Activated T-helper 17 cell treated with anti-CD3 and anti-CD28 coated beads, Interleukin-2, amount 50 U/mL, for 72 hours (primary cell): ENCODE results near the gene PCGF6. TPM values are rescaled to one million over a fixed set of nuclear protein-coding genes. Genes with fewer than 3 reads are reported as not detected.
"Not testable (repeated sequence)": the region's sequence is repeated elsewhere in the genome, so short reads cannot be mapped to it uniquely, and the experiment has no call there.

Experiments used
- ATAC-seq: fragments of 150-1000 bp; cut with Tn5 transposase; replicated peaks from 2 replicates; pipeline ENCODE4 v1.10.0; 2021; ENCODE audit warnings: mild to moderate bottlenecking, moderate library complexity
- H3K27ac Mint-ChIP-seq: one replicate; pipeline ENCODE4 v1.8.0; 2022; ENCODE audit warnings: mixed read lengths
- H3K27me3 Mint-ChIP-seq: one replicate; pipeline ENCODE4 v1.8.0; 2022; ENCODE audit warnings: mixed read lengths
- H3K36me3 Mint-ChIP-seq: one replicate; pipeline ENCODE4 v1.8.0; 2022; ENCODE audit warnings: low read depth, mild to moderate bottlenecking, mixed read lengths
- H3K4me1 Mint-ChIP-seq: one replicate; pipeline ENCODE4 v1.8.0; 2022; ENCODE audit warnings: mixed read lengths
- H3K4me3 Mint-ChIP-seq: one replicate; pipeline ENCODE4 v1.8.0; 2022; ENCODE audit warnings: mild to moderate bottlenecking, mixed read lengths
- H3K9me3 Mint-ChIP-seq: one replicate; pipeline ENCODE4 v1.8.0; 2022; ENCODE audit warnings: mixed read lengths
- total RNA-seq, 2 donors: library from RNA; stranded (reverse); gene quantifications; one replicate each; pipeline ENCODE4 v1.2.3, GENCODE V29; 2022

The PCGF6 gene
- total RNA-seq, 2 donors from 2014 or later = 11.3 to 14.2 TPM

DNA sequence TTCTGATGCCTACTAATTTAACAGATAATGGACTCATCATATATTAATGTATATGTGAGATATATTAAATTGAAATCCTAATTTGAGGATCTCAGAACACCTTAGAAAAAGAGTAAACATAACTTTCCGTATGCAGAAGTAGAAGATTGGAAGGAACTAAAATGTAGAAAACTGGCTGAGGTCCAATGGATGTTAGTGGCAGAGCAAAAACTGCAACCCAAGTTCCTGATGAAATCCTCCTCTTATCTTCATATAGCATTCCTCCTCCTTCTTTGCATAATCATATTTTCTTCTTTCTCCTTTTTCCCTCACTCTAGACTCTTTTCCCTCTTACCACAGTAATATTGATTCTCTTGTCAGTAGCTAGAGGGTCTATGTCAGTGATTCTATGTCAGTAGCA lies 68.0 kb downstream of the PCGF6 start:
- no peak for ATAC-seq
- Mint-ChIP-seq H3K4me3 (no peak overlapping the region), H3K4me1 (no peaks in the 10 kb centered on the region), H3K27ac (no peak overlapping the region), H3K9me3 (no peaks in the 10 kb centered on the region), H3K27me3 (peaks cover 54% of the 10 kb centered on the region), H3K36me3 (peaks cover 7% of the 10 kb centered on the region)

DNA sequence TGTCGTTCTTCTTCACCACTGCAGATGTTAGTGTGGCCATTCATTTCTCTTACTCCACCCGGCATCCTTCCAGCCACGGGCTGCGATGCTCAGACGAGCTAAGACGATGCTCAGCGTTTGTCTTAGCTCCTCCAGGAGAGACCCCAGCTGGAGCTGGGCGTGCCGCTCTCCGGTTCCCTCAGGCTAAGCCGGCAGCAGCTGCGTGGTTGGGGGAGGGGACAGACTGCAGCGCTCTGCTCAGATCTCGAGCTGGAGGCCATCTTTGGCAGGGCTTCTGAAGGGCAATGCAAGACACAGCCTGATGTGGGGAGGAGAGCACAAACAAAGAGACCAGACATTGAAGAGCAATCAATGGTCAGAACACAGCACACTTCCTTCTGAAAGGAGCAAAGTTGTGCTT lies 69.2 kb downstream of the PCGF6 start:
- no peak overlapping the region for H3K27ac Mint-ChIP-seq
- peaks cover 50% of the 10 kb centered on the region for H3K27me3 Mint-ChIP-seq
- H3K4me3 Mint-ChIP-seq = no peak overlapping the region
- peaks cover 7% of the 10 kb centered on the region for H3K36me3 Mint-ChIP-seq
- ATAC-seq = no peak
- no peaks in the 10 kb centered on the region for H3K9me3 Mint-ChIP-seq
- H3K4me1 Mint-ChIP-seq = no peaks in the 10 kb centered on the region

DNA sequence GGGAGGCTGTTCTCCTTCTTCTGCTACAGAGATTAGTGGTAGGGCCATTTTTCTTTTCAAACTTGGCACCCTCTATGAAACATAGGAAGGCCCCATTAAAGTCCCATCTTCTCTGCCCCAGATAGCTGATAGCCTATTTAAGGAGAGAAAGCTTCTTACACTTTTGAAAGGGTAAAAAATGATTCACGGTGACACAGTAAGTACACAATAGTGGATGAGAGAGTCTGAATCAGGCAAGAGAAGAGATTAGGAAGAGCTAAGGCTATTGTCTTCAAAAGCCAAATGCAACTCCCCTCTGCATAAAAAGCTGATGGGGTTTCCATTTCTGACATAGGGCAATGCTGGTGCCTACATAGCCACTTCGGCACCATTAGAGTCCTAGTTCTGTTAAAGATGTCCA lies 70.4 kb downstream of the PCGF6 start:
- no peak overlapping the region for H3K4me3 Mint-ChIP-seq
- no peak for ATAC-seq
- peaks cover 54% of the 10 kb centered on the region for H3K27me3 Mint-ChIP-seq
- no peaks in the 10 kb centered on the region for H3K4me1 Mint-ChIP-seq
- H3K27ac Mint-ChIP-seq = no peak overlapping the region
- peaks cover 7% of the 10 kb centered on the region for H3K36me3 Mint-ChIP-seq
- no peaks in the 10 kb centered on the region for H3K9me3 Mint-ChIP-seq

DNA sequence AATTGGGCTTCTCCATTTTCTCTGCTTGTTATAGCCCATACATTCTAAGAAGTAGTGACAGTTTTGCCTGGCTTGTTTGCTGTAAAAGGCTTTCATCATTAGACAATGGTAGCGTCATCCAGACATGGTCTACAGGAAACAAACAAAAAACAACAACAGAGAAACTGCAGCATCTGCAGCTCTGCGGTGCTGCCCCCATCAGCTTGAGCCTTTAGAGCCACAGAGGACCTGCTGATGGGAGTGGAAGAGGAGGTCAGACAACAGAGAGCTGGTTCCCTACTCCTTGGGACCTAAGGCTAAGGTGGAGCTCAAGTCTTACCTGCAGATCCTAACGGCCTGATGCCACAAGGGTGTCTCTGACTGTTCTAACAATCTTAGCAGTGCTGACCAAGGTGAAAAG lies 70.9 kb downstream of the PCGF6 start:
- Mint-ChIP-seq H3K9me3 (no peaks in the 10 kb centered on the region), H3K4me3 (no peak overlapping the region), H3K27me3 (peaks cover 58% of the 10 kb centered on the region), H3K27ac (no peak overlapping the region), H3K4me1 (no peaks in the 10 kb centered on the region), H3K36me3 (peaks cover 7% of the 10 kb centered on the region)
- no peak for ATAC-seq

DNA sequence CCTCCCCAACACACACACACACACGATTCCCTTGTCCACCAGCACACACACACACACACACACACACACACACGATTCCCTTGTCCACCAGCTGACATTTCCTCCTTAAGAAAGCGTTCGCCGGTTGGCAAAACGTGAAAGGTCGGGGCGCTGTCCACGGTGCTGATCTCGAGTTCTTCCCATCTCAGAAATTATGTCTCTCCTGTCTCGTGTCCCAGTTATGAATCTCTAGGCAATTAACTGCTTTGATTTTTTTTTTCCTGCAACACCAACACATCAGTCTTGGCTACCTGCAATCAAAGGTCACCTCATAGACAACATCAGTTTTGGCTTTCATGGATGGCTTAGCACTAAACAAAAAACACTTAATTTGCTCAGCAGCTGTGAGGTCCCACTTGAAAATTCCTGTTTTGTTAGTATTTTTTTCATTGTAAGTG lies 72.1 kb downstream of the PCGF6 start:
- H3K36me3 Mint-ChIP-seq = peaks cover 7% of the 10 kb centered on the region
- H3K27me3 Mint-ChIP-seq = peaks cover 54% of the 10 kb centered on the region
- H3K4me1 Mint-ChIP-seq = no peaks in the 10 kb centered on the region
- H3K27ac Mint-ChIP-seq = no peak overlapping the region
- no peaks in the 10 kb centered on the region for H3K9me3 Mint-ChIP-seq
- peak overlapping the region; percentile 28 for H3K4me3 Mint-ChIP-seq
- ATAC-seq = no peak

DNA sequence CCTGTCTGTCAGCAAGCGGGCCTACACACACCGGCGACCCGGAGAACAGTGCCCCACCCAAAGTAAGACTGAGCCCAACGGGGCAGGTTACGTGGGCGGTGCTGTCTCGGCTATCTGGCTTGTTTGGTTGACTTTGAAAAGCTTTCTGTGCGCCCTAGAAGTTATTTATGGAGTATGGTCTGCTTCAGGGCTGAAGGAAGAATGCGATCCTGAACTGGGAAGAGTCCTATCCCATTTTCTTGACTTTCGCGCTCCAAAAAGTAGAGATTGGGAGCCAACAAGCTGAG lies 72.5 kb downstream of the PCGF6 start:
- no peaks in the 10 kb centered on the region for H3K4me1 Mint-ChIP-seq
- H3K4me3 Mint-ChIP-seq = peak overlapping the region; percentile 28
- peaks cover 54% of the 10 kb centered on the region for H3K27me3 Mint-ChIP-seq
- peaks cover 7% of the 10 kb centered on the region for H3K36me3 Mint-ChIP-seq
- H3K9me3 Mint-ChIP-seq = no peaks in the 10 kb centered on the region
- no peak overlapping the region for H3K27ac Mint-ChIP-seq
- no peak for ATAC-seq

DNA sequence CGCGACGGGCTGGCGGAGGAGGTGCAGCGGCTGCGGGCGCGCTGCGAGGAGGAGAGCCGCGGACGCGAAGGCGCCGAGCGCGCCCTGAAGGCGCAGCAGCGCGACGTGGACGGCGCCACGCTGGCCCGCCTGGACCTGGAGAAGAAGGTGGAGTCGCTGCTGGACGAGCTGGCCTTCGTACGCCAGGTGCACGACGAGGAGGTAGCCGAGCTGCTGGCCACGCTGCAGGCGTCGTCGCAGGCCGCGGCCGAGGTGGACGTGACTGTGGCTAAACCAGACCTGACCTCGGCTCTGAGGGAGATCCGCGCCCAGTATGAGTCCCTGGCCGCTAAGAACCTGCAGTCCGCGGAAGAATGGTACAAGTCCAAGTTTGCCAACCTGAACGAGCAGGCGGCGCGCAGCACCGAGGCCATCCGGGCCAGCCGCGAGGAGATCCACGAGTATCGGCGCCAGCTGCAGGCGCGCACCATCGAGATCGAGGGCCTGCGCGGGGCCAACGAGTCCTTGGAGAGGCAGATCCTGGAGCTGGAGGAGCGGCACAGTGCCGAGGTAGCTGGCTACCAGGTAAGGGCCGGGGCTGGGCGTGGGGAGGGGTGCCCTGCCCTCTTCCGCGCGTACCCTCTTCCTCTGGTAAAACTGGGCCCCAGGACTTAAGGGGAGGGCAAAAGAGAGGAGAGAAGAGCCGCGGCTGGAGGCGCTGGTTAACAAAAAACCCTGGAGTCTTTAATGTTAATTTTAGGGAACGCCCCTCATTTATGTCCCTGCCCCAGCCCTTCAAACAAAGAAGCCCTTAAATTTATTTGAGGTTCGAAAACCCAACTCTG lies 73.0 kb downstream of the PCGF6 start:
- peaks cover 7% of the 10 kb centered on the region for H3K36me3 Mint-ChIP-seq
- peaks cover 51% of the 10 kb centered on the region for H3K27me3 Mint-ChIP-seq
- no peaks in the 10 kb centered on the region for H3K9me3 Mint-ChIP-seq
- no peak overlapping the region for H3K27ac Mint-ChIP-seq
- ATAC-seq = no peak
- H3K4me1 Mint-ChIP-seq = no peaks in the 10 kb centered on the region
- no peak overlapping the region for H3K4me3 Mint-ChIP-seq

DNA sequence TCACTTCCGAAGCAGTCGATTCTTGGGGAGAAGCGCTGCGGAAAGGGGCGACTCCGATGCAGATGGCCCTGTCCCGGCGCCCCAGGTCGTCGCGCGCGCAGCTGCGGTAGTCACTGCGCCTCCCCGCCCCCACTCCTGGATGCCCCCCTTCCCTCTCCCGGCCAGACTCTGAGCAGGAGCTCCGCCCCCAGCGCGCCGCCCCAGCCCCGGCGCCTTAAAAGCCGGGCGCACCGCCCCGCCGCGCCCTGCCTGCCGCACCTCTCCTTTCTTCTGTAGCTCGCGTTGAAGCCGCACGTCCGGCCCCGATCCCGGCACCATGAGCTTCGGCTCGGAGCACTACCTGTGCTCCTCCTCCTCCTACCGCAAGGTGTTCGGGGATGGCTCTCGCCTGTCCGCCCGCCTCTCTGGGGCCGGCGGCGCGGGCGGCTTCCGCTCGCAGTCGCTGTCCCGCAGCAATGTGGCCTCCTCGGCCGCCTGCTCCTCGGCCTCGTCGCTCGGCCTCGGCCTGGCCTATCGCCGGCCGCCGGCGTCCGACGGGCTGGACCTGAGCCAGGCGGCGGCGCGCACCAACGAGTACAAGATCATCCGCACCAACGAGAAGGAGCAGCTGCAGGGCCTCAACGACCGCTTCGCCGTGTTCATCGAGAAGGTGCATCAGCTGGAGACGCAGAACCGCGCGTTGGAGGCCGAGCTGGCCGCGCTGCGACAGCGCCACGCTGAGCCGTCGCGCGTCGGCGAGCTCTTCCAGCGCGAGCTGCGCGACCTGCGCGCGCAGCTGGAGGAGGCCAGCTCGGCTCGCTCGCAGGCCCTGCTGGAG lies 73.8 kb downstream of the PCGF6 start, which contains the start of gene INA:
Gene INA (plus strand): TSS at position 243 of the 817 bp plus-strand sequence. CDS start 74 bp downstream, at position 317.
- Mint-ChIP-seq H3K27ac (no peak within 1 kb of the TSS), H3K4me3 (peak within 1 kb of the TSS; percentile 19), H3K36me3 (peaks cover 7% of the 10 kb centered on the region), H3K27me3 (peaks cover 48% of the 10 kb centered on the region), H3K9me3 (no peaks in the 10 kb centered on the region), H3K4me1 (no peaks in the 10 kb centered on the region)
- peak; percentile 58 for ATAC-seq

DNA sequence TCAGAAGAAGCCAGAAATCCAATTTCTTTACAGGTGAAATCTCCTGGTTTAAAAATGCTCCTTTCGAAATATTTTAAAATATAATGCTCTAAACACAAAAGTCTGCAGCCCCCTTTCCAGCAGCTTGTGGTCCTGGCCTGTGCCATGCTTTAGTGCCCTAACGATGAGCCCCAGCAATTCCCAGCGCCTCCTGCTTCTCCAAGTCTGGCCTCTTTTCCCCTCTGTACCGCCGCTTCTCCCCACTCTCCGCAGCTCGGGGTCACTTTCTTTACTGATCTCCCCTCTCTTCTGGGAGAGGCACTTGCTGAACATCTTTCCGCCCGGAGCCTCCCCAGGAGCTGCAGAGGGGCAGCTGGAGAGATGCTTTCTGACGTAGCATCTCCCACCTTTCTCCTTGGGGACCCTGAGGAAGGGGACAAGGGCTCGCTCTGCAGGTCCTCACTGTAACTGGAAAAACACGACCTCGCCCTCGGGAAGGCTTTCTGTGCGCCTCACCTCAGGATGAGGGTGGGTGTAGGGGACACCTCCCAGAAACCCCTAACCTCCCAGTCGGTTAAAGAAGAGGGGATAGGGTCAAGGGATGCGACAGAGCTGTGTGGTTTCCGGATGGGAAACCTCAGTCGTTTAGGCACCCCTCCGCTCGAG lies 74.6 kb downstream of the PCGF6 start:
- H3K4me1 Mint-ChIP-seq = no peaks in the 10 kb centered on the region
- no peak for ATAC-seq
- H3K27ac Mint-ChIP-seq = no peak overlapping the region
- H3K9me3 Mint-ChIP-seq = no peaks in the 10 kb centered on the region
- H3K36me3 Mint-ChIP-seq = peaks cover 7% of the 10 kb centered on the region
- peak overlapping the region; percentile 19 for H3K4me3 Mint-ChIP-seq
- peaks cover 46% of the 10 kb centered on the region for H3K27me3 Mint-ChIP-seq

DNA sequence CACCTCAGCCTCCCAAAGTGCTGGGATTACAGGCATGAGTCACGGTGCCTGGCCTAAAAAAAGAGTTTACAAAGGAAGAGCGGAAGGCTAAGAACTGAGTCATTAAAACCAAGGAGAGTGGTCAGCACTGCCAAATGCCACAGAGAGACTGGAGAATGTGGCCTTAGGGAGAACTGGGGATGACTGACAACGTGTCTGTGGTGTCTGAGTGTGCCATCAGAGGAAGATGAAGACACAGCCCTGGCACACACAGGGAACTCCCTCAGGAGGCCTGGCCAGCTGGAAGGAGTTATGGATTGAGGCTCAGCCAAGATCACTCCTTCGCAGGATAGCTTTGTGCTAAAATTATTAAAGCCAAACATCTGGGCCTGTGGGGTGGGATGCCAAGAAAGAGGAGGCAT lies 77.9 kb downstream of the PCGF6 start:
- H3K4me3 Mint-ChIP-seq = no peak overlapping the region
- H3K9me3 Mint-ChIP-seq = no peaks in the 10 kb centered on the region
- H3K27ac Mint-ChIP-seq = no peak overlapping the region
- H3K36me3 Mint-ChIP-seq = no peaks in the 10 kb centered on the region
- peaks cover 23% of the 10 kb centered on the region for H3K27me3 Mint-ChIP-seq
- H3K4me1 Mint-ChIP-seq = no peaks in the 10 kb centered on the region
- no peak for ATAC-seq

DNA sequence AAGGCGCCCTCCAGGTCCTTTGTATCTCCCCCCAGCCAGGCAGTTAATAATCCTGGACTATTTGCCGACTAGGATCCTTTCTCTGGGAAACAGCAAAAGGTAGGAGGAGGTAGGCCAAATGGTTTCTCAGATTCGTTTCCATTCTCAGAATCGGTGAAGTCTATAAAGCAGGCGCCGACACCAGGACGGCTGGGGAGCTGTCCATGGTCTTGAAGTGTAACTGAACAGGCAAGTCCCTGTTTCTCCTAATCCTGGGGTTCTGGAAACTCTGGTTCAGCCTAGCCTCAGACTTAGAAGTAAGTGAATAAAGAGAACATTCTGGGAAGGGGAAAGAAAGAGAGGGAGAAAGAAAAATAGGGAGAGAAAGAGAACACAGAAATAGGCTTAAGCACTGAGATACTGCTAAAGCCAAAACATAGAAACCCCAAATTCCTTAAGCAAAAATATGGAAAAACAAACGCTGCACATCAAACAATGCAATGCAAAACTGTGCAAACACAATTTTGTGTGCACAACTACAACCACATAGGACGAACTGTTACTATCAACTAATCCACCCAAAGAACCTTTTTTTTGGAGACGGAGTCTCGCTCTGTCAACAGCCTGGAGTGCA lies 85.1 kb downstream of the PCGF6 start:
- H3K27me3 Mint-ChIP-seq = peaks cover 41% of the 10 kb centered on the region
- no peak overlapping the region for H3K4me3 Mint-ChIP-seq
- no peaks in the 10 kb centered on the region for H3K9me3 Mint-ChIP-seq
- ATAC-seq = no peak
- H3K4me1 Mint-ChIP-seq = no peaks in the 10 kb centered on the region
- no peak overlapping the region for H3K27ac Mint-ChIP-seq
- no peaks in the 10 kb centered on the region for H3K36me3 Mint-ChIP-seq

DNA sequence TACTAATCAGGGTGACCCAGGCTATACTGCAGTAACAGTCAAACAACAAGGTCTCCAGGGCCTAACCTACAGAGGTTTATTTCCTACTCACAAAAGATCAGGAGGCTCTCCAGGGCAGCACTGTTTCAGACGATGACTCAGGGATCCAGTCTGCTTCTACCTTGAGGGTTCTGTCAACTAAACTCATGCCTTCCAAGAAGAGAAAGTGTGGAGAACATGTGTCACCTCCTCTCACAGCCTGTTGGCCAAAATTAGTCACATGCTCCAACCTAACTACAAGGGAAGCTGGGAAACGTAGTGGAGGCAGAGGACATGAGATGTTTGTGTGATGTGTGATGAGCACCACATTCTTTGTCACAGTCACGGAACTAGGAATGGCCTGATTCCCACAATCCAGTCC lies 88.7 kb downstream of the PCGF6 start:
- H3K4me1 Mint-ChIP-seq = no peaks in the 10 kb centered on the region
- H3K9me3 Mint-ChIP-seq = no peaks in the 10 kb centered on the region
- no peak overlapping the region for H3K27ac Mint-ChIP-seq
- H3K4me3 Mint-ChIP-seq = no peak overlapping the region
- no peaks in the 10 kb centered on the region for H3K36me3 Mint-ChIP-seq
- ATAC-seq = peak; percentile 82
- peaks cover 36% of the 10 kb centered on the region for H3K27me3 Mint-ChIP-seq

DNA sequence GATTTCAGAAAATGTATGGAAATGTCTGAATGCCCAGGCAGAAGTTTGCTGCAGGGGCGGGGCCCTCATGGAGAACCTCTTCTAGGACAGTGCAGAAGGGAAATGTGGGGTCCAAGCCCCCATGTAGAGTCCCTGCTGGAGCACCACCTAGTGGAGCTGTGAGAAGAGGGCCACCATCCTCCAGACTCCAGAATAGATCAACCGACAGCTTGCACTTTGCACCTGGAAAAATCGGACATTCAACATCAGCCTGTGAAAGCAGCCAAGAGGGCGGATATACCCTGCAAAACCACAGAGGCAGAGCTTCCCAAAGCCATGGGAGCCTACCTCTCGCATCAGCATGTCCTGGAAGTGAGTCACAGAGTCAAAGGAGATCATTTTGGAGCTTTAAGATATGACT lies 91.0 kb downstream of the PCGF6 start:
- ATAC-seq = no peak
- Mint-ChIP-seq H3K36me3 (no peaks in the 10 kb centered on the region), H3K27ac (no peak overlapping the region), H3K27me3 (peaks cover 24% of the 10 kb centered on the region), H3K9me3 (no peaks in the 10 kb centered on the region), H3K4me3 (no peak overlapping the region), H3K4me1 (no peaks in the 10 kb centered on the region)

DNA sequence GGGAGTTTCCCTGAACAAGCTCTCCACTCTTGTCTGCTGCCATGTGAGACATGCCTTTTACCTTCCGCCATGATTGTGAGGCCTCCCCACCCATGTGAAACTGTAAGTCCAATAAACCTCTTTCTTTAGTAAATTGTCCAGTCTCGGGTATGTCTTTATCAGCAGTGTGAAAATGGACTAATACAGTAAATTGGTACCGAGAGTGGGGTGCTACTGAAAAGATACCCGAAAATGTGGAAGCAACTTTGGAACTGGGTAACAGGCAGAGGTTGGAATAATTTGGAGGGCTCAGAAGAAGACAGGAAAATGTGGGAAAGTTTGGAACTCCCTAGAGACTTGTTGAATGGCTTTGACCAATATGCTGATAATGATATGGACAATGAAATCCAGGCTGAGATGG lies 92.0 kb downstream of the PCGF6 start:
- peaks cover 20% of the 10 kb centered on the region for H3K27me3 Mint-ChIP-seq
- not testable (repeated sequence) for H3K9me3 Mint-ChIP-seq, ATAC-seq, H3K36me3 Mint-ChIP-seq, H3K4me3 Mint-ChIP-seq, H3K4me1 Mint-ChIP-seq, H3K27ac Mint-ChIP-seq
